CD8-positive, alpha-beta memory T cell (primary cell): ENCODE results near the gene GAB2. TPM values are rescaled to one million over a fixed set of nuclear protein-coding genes. Genes with fewer than 3 reads are reported as not detected.
"Not testable (repeated sequence)": the region's sequence is repeated elsewhere in the genome, so short reads cannot be mapped to it uniquely, and the experiment has no call there.

Source experiments
- CTCF ChIA-PET: fragments of 350-600 bp; sonication (Branson Sonifier 250); formaldehyde crosslinking; loops from one replicate; lab custom pipeline; 2021; ENCODE audit warnings: antibody characterized with exemption; lab: Charles Lee
- POLR2A ChIA-PET: fragments of 350-600 bp; sonication (Branson Sonifier 250); formaldehyde crosslinking; loops from one replicate; lab custom pipeline; 2021; ENCODE audit warnings: antibody characterized with exemption; lab: Charles Lee
- DNase-seq, 5 donors: peaks; one replicate each; pipeline versions ENCODE4 v3.0.0 to v3.0.0-alpha.2; 2020 to 2022; ENCODE audit warnings: mixed read lengths in 1 of 5
- H3K27ac ChIP-seq: one replicate; pipeline ENCODE4 v1.7.0; 2013; ENCODE audit warnings: low read depth, mild to moderate bottlenecking, low read length, moderate library complexity
- H3K27me3 ChIP-seq: 2 replicates; pipeline ENCODE4 v1.7.0; 2013; ENCODE audit warnings: low read length, mild to moderate bottlenecking; ENCODE audit not compliant: insufficient read depth, poor library complexity, severe bottlenecking
- H3K36me3 ChIP-seq: 2 replicates; pipeline ENCODE4 v1.7.0; 2013; ENCODE audit warnings: mild to moderate bottlenecking, low read length, moderate library complexity; ENCODE audit not compliant: insufficient read depth
- H3K4me1 ChIP-seq: 2 replicates; pipeline ENCODE4 v1.7.0; 2013; ENCODE audit warnings: mild to moderate bottlenecking, low read length, moderate library complexity; ENCODE audit not compliant: insufficient read depth
- H3K4me3 ChIP-seq: 2 replicates; pipeline ENCODE4 v1.7.0; 2013; ENCODE audit warnings: mild to moderate bottlenecking, low read length
- H3K9me3 ChIP-seq: 2 replicates; pipeline ENCODE4 v1.7.0; 2013; ENCODE audit warnings: mild to moderate bottlenecking, low read length
- H3K27ac Mint-ChIP-seq, 8 donors: one replicate each; pipeline ENCODE4 v1.8.0; 2020 to 2021; ENCODE audit warnings: mixed read lengths in 8 of 8, mild to moderate bottlenecking in 6 of 8, inconsistent platforms in 3 of 8, moderate library complexity in 3 of 8
- H3K27me3 Mint-ChIP-seq, 2 donors: one replicate each; pipeline ENCODE4 v1.8.0; 2020 to 2021; ENCODE audit warnings: mixed read lengths in 2 of 2, mild to moderate bottlenecking in 1 of 2, moderate library complexity in 1 of 2
- H3K36me3 Mint-ChIP-seq, 3 donors: one replicate each; pipeline ENCODE4 v1.8.0; 2020 to 2021; ENCODE audit warnings: mixed read lengths in 3 of 3, inconsistent platforms in 1 of 3, mild to moderate bottlenecking in 1 of 3
- H3K4me1 Mint-ChIP-seq, 3 donors: one replicate each; pipeline ENCODE4 v1.8.0; 2020 to 2021; ENCODE audit warnings: mixed read lengths in 3 of 3, inconsistent platforms in 1 of 3, mild to moderate bottlenecking in 1 of 3
- H3K4me3 Mint-ChIP-seq, 7 donors: one replicate each; pipeline ENCODE4 v1.8.0; 2020 to 2021; ENCODE audit warnings: mixed read lengths in 7 of 7, mild to moderate bottlenecking in 6 of 7, moderate library complexity in 4 of 7, inconsistent platforms in 2 of 7
- H3K9me3 Mint-ChIP-seq, 5 donors: one replicate each; pipeline ENCODE4 v1.8.0; 2020 to 2022; ENCODE audit warnings: mixed read lengths in 5 of 5, mild to moderate bottlenecking in 3 of 5, moderate library complexity in 2 of 5, inconsistent platforms in 1 of 5
- polyA plus RNA-seq: library from polyadenylated mRNA; unstranded; fragments of 300-500 nt; fragmentation: Illumina TruSeq; gene quantifications from one replicate; pipeline ENCODE4 v1.2.3, GENCODE V29; 2021
- total RNA-seq, 2 experiments: library from RNA; stranded (reverse); gene quantifications; one replicate each; pipeline ENCODE4 v1.2.3, GENCODE V29; 2021

The GAB2 gene
- total and polyA plus RNA-seq, 3 experiments from 2014 or later, result 2.9 to 4.3 TPM; not detected in 1

DNA sequence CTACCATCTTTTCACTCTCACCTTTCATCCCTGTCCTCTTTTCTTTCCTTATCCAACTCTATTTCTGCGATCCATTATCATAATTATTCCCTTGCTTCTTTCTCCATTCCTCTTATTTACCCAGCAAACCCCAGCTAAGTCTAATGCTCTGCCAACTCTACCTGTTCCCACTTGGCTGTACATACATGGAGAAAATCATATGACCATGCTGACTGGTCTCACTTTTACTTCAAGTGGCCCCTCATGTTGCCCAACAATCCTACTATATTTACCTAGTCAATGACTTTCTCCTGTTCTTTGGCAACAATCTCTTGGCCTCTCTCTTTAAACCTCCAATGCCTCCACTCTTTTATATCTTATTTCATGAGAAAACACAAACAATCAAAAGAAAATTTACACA lies 134.8 kb downstream of the GAB2 start:
- Histone ChIP-seq H3K27me3 (no peaks in the 10 kb centered on the region), H3K27ac (no peak overlapping the region), H3K36me3 (no peaks in the 10 kb centered on the region), H3K9me3 (no peaks in the 10 kb centered on the region), H3K4me3 (no peak overlapping the region), H3K4me1 (no peaks in the 10 kb centered on the region)
- CTCF ChIA-PET, result no interaction called here
- Mint-ChIP-seq H3K4me3 (no peak overlapping the region), H3K9me3 (no peaks in the 10 kb centered on the region), H3K27ac (no peak overlapping the region), H3K36me3 (peaks cover 0 to 4% (median 0%) of the 10 kb centered on the region in 3 donors), H3K27me3 (no peaks in the 10 kb centered on the region), H3K4me1 (no peaks in the 10 kb centered on the region)
- POLR2A ChIA-PET, result no interaction called here
- DNase-seq, result no peak

DNA sequence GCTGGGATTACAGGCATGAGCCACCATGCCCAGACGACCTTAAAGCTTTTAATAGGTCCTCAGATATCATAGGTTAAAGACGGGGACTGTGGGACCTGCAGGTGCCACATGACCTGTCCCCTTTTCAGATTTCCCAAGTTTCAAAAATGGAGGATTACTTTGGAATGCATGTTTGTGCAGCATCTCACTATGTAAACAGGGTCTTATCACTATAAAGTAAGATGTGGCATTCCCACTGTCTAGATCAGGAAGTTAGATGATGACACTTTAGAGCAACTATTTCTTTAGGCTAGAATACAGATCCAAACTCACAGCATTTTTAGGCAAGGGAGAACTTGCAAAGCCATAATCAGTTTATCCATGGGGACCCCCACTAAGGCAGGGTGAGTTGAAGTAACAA lies 136.1 kb downstream of the GAB2 start:
- no peaks in the 10 kb centered on the region for H3K4me1 Mint-ChIP-seq
- DNase-seq, result no peak
- H3K9me3 ChIP-seq, result no peaks in the 10 kb centered on the region
- H3K27me3 Mint-ChIP-seq, result no peaks in the 10 kb centered on the region
- H3K27ac ChIP-seq, result no peak overlapping the region
- no peak overlapping the region for H3K4me3 ChIP-seq
- POLR2A ChIA-PET, result no interaction called here
- no peaks in the 10 kb centered on the region for H3K4me1 ChIP-seq
- no peaks in the 10 kb centered on the region for H3K27me3 ChIP-seq
- no peaks in the 10 kb centered on the region for H3K36me3 ChIP-seq
- H3K27ac Mint-ChIP-seq, result peak overlapping the region in 1 of 8 donors; percentile 63
- H3K36me3 Mint-ChIP-seq, result peaks cover 0 to 5% (median 0%) of the 10 kb centered on the region in 3 donors
- H3K4me3 Mint-ChIP-seq, result no peak overlapping the region
- CTCF ChIA-PET, result no interaction called here
- no peaks in the 10 kb centered on the region for H3K9me3 Mint-ChIP-seq

DNA sequence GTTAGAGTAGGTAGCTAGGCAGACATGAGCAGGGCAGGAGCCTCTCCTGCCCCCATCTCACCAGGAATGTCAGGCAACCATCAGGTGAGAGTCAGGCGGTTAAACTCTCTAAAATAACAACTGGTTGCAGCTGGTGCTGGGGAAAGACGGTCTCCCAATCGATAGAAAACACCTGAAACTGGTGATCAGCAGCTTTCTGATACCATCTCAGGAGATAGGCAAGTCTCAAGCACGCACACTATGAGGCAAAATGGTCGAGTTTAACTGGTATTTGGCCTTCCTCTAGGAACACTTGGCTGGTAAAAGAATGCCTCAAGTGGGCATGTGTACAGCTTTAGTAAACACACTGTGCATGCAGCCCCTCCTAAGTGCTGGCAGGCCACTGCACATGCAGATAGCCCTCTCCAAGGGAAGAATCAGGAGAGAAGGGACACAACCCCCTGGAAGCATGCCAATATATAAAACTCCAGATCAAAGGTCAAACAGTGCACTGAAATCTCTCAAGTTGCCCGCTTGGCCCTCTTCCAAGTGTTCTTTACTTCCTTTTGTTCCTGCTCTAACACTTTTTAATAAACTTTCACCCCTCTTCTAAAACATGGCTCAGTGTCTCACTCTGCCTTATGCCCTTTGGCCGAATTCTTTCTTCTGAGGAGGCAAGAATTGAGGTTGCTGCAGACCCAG lies 140.2 kb downstream of the GAB2 start:
- Mint-ChIP-seq H3K4me3 (no peak overlapping the region), H3K27ac (no peak overlapping the region), H3K36me3 (peaks cover 3 to 13% (median 12%) of the 10 kb centered on the region in 3 donors), H3K9me3 (peaks cover 2 to 15% (median 11%) of the 10 kb centered on the region in 5 donors), H3K4me1 (no peaks in the 10 kb centered on the region), H3K27me3 (no peaks in the 10 kb centered on the region)
- Histone ChIP-seq H3K9me3 (no peaks in the 10 kb centered on the region), H3K27ac (no peak overlapping the region), H3K36me3 (no peaks in the 10 kb centered on the region), H3K4me3 (no peak overlapping the region), H3K4me1 (no peaks in the 10 kb centered on the region), H3K27me3 (no peaks in the 10 kb centered on the region)
- POLR2A ChIA-PET, result no interaction called here
- CTCF ChIA-PET, result no interaction called here
- DNase-seq, result no peak

DNA sequence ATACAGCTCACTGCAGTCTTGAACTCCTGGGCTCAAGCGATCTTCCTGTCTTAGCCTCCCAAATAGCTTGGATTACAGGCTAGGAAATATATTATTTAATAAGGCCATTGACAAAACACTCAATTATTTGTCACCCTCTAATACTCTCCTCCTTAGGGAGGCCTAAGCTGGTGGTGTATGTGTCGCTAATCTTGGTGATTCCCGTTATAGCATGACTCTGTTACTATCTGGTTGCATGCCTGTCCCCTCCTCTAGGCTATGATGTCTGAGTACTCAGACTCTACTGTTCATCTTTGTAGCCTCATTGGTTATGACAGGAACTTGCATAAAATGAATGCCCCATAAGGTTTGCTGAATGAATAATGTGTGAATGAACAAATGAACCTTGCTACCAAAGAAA lies 141.3 kb downstream of the GAB2 start:
- ChIA-PET CTCF (no interaction called here), POLR2A (no interaction called here)
- no peak overlapping the region for H3K27ac Mint-ChIP-seq
- H3K9me3 Mint-ChIP-seq, result peaks cover 8 to 22% (median 17%) of the 10 kb centered on the region in 5 donors
- no peaks in the 10 kb centered on the region for H3K27me3 ChIP-seq
- H3K4me3 Mint-ChIP-seq, result no peak overlapping the region
- no peak for DNase-seq
- H3K36me3 Mint-ChIP-seq, result peaks cover 6 to 25% (median 16%) of the 10 kb centered on the region in 3 donors
- no peaks in the 10 kb centered on the region for H3K4me1 ChIP-seq
- no peak overlapping the region for H3K4me3 ChIP-seq
- H3K4me1 Mint-ChIP-seq, result no peaks in the 10 kb centered on the region
- no peaks in the 10 kb centered on the region for H3K27me3 Mint-ChIP-seq
- no peak overlapping the region for H3K27ac ChIP-seq
- H3K36me3 ChIP-seq, result no peaks in the 10 kb centered on the region
- no peaks in the 10 kb centered on the region for H3K9me3 ChIP-seq

DNA sequence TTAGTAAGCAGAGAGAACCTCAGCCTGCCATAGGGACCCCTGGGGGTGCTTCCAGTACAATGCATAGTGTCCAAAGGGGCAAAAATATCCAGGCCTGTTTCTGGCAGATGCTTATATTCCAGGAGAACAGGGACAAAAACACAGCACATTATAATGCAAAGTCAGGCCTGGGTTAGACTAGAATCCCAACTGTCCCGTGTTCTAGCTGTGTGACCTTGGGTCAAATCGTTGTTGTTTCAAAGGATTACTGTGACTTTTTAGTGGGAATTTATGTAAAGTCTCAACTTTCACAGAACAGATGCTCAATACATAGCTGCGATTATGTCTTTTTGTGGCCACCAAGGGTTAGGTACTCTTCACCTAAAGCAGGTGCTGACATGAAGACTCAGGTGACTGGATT lies 142.9 kb downstream of the GAB2 start:
- H3K36me3 ChIP-seq, result no peaks in the 10 kb centered on the region
- no peaks in the 10 kb centered on the region for H3K27me3 ChIP-seq
- H3K9me3 ChIP-seq, result no peaks in the 10 kb centered on the region
- Mint-ChIP-seq H3K27ac (no peak overlapping the region), H3K27me3 (no peaks in the 10 kb centered on the region), H3K4me3 (no peak overlapping the region), H3K9me3 (peaks cover 8 to 23% (median 17%) of the 10 kb centered on the region in 5 donors), H3K4me1 (no peaks in the 10 kb centered on the region), H3K36me3 (peaks cover 6 to 26% (median 14%) of the 10 kb centered on the region in 3 donors)
- no peak overlapping the region for H3K4me3 ChIP-seq
- ChIA-PET CTCF (no interaction called here), POLR2A (no interaction called here)
- no peak for DNase-seq
- no peak overlapping the region for H3K27ac ChIP-seq
- no peaks in the 10 kb centered on the region for H3K4me1 ChIP-seq

GRCh38 chr11:78272625-78273269 lies 144.9 kb downstream of the GAB2 start:
- H3K4me3 Mint-ChIP-seq, DNase-seq, H3K9me3 ChIP-seq, H3K27ac Mint-ChIP-seq, CTCF ChIA-PET, H3K36me3 ChIP-seq, H3K27ac ChIP-seq, H3K27me3 ChIP-seq, POLR2A ChIA-PET, H3K4me1 Mint-ChIP-seq, H3K4me3 ChIP-seq, H3K27me3 Mint-ChIP-seq, H3K4me1 ChIP-seq: not testable (repeated sequence)
- H3K36me3 Mint-ChIP-seq, result peaks cover 6 to 26% (median 11%) of the 10 kb centered on the region in 3 donors
- peaks cover 8 to 23% (median 17%) of the 10 kb centered on the region in 5 donors for H3K9me3 Mint-ChIP-seq

DNA sequence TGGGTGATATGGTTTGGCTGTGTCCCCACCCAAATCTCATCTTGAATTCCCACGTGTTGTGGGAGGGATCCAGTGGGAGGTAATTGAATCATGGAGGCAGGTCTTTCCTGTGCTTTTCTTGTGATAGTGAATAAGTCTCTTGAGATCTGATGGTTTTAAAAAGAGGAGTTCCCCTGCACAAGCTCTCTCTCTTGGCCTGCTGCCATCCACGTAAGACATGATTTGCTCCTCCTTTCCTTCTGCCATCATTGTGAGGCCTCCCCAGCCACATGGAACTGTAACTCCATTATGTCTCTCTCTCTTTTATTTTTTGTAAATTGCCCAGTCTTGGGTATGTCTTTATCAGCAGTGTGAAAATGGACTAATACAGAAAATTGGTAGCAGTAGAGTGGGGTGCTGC lies 145.8 kb downstream of the GAB2 start:
- Mint-ChIP-seq H3K36me3 (peaks cover 6 to 26% (median 11%) of the 10 kb centered on the region in 3 donors), H3K9me3 (peaks cover 8 to 23% (median 17%) of the 10 kb centered on the region in 5 donors)
- H3K9me3 ChIP-seq, H3K27ac Mint-ChIP-seq, H3K36me3 ChIP-seq, DNase-seq, H3K4me3 ChIP-seq, H3K4me1 Mint-ChIP-seq, POLR2A ChIA-PET, H3K27me3 ChIP-seq, H3K27ac ChIP-seq, H3K27me3 Mint-ChIP-seq, H3K4me3 Mint-ChIP-seq, CTCF ChIA-PET, H3K4me1 ChIP-seq: not testable (repeated sequence)

GRCh38 chr11:78270971-78271370 lies 146.6 kb downstream of the GAB2 start:
- POLR2A ChIA-PET, result no interaction called here
- H3K4me1 Mint-ChIP-seq, result no peaks in the 10 kb centered on the region
- CTCF ChIA-PET, result no interaction called here

More at GRCh38 chr11:78270971-78271370, 146.6 kb downstream of the GAB2 start:
- Mint-ChIP-seq H3K27ac (no peak overlapping the region), H3K36me3 (peaks cover 6 to 26% (median 11%) of the 10 kb centered on the region in 3 donors), H3K27me3 (peaks cover 3 to 4% of the 10 kb centered on the region in 2 donors), H3K9me3 (peaks cover 8 to 23% (median 17%) of the 10 kb centered on the region in 5 donors), H3K4me3 (no peak overlapping the region)
- no peak for DNase-seq
- Histone ChIP-seq H3K4me1 (no peaks in the 10 kb centered on the region), H3K27me3 (no peaks in the 10 kb centered on the region), H3K36me3 (no peaks in the 10 kb centered on the region), H3K4me3 (no peak overlapping the region), H3K27ac (no peak overlapping the region), H3K9me3 (no peaks in the 10 kb centered on the region)
